ENCODE results near the gene PLEKHG2. TPM values are rescaled to one million over a fixed set of nuclear protein-coding genes. Genes with fewer than 3 reads are reported as not detected.

Gene PLEKHG2
- polyA plus RNA-seq, 2 of the 4 experiments (the other 2 are of a cell fraction) = 21.6 to 41.7 TPM

GRCh38 chr19:39474139-39474620 is 61.7 kb downstream of the PLEKHG2 start:
- DNase-seq (ENCODE audit: low read depth in 1 of 2, low spot score in 1 of 2) (peak; percentile 64 to 89), ATAC-seq (peak; percentile 58 to 87; a peak in 5 of 6 replicates), FAIRE-seq (peak; percentile 49)
- TF ChIP-seq CBX8 (IDR thresholded peaks at IDR 0.05) = no peak
- peak; percentile 97 for TF ChIP-seq CTCF (IDR thresholded peaks at IDR 0.05)
- no peak for TF ChIP-seq GATA3 (IDR thresholded peaks at IDR 0.05; ENCODE audit: borderline replicate concordance)
- TF ChIP-seq SMC3 (IDR thresholded peaks at IDR 0.05) = peak; percentile 90
- TF ChIP-seq NPAS2 (CRISPR knock-in tag; IDR thresholded peaks at IDR 0.05; ENCODE audit: borderline replicate concordance) = no peak
- TF ChIP-seq RAD21 (conservative IDR thresholded peaks at IDR 0.05 in 1 of 2, IDR thresholded peaks at IDR 0.05 in 1 of 2) = peak; percentile 61 to 69; a peak in 4 of 5 replicates
- TF ChIP-seq MAX (IDR thresholded peaks at IDR 0.05) = no peak
- Histone ChIP-seq H3K4me1 (peaks cover 13% of the 10 kb centered on the region), H3K4me2 (no peak overlapping the region), H3K9me3 (no peaks in the 10 kb centered on the region), H3K4me3 (no peak overlapping the region), H3K27ac (no peak overlapping the region)
- POLR2A ChIA-PET = interaction anchor here (1.6 kb wide), 1 partner anchor 38 kb away, joined by 13 read pairs; the partner anchor contains the start of gene RPS16
- WGBS (ENCODE audit: missing lambda C conversion rate) = 50% methylated on average over 9 of the region's 9 CpGs
- CTCF ChIA-PET = interaction anchor here (0.6 to 21.9 kb wide), 33 partner anchors 11 to 1321 kb away, joined by 3 to 305 read pairs (median 5); partner anchors contain the start of genes DLL3, EID2, EID2B and PLEKHG2

GRCh38 chr19:39475748-39476147 is 63.3 kb downstream of the PLEKHG2 start:
- peaks cover 5% of the 10 kb centered on the region; the same call in 2 of the 3 replicates for H3K4me1 ChIP-seq
- ChIA-PET POLR2A (interaction anchor here (0.6 to 1.5 kb wide), 3 partner anchors 40 to 582 kb away, joined by 3 to 4 read pairs (median 3); partner anchors contain the start of gene RPS16), CTCF (interaction anchor here (0.6 to 21.9 kb wide), 20 partner anchors 10 to 1229 kb away, joined by 3 to 305 read pairs (median 16); partner anchors contain the start of genes DLL3, EID2, EID2B and PLEKHG2)
- H3K4me3 ChIP-seq = no peak overlapping the region
- FAIRE-seq (no peak), ATAC-seq (no peak), DNase-seq (ENCODE audit: low read depth in 1 of 2, low spot score in 1 of 2) (no peak)
- WGBS (ENCODE audit: missing lambda C conversion rate) = 94% methylated on average over 2 of the region's 2 CpGs
- no peak for TF ChIP-seq POLR2AphosphoS2 (conservative IDR thresholded peaks at IDR 0.05; ENCODE audit: low read length)
- no peak overlapping the region for H3K27ac ChIP-seq
- H3K9me3 ChIP-seq = no peaks in the 10 kb centered on the region
- H3K4me2 ChIP-seq = no peak overlapping the region

Small RNA genes lying within 50 kb of the gene (small RNA-seq; reads per million reads assigned to genes)
- gene MIR4530 = 0 to 0.04 (median 0) reads per million in 6 experiments
- 0 reads per million in 6 experiments for gene RN7SL566P

Other genes with a start within 250 kb of the PLEKHG2 start
- 0.90 and 1.1 TPM in 2 replicates for gene NCCRP1, start 215.7 kb upstream of the PLEKHG2 start, polyA plus RNA-seq (2011; rRNA removed)
- gene NCCRP1, start 215.7 kb upstream of the PLEKHG2 start, polyA plus RNA-seq (2017; fragmentation: RNase III; extraction: RNeasy Plus Mini Kit Qiagen cat#74134 plus additional on column Dnase treatment) = 0.71 to 1.1 TPM (median 0.99 TPM) in 3 replicates
- gene SYCN, start 208.4 kb upstream of the PLEKHG2 start, polyA plus RNA-seq (2011; rRNA removed) = not detected in 2 replicates
- gene SYCN, start 208.4 kb upstream of the PLEKHG2 start, polyA plus RNA-seq (2017; fragmentation: RNase III; extraction: RNeasy Plus Mini Kit Qiagen cat#74134 plus additional on column Dnase treatment) = not detected in 3 replicates
- not detected in 2 replicates for gene IFNL3, start 167.7 kb upstream of the PLEKHG2 start, polyA plus RNA-seq (2011; rRNA removed)
- not detected in 3 replicates for gene IFNL3, start 167.7 kb upstream of the PLEKHG2 start, polyA plus RNA-seq (2017; fragmentation: RNase III; extraction: RNeasy Plus Mini Kit Qiagen cat#74134 plus additional on column Dnase treatment)
- not detected in 2 replicates for gene IFNL4, start 163.8 kb upstream of the PLEKHG2 start, polyA plus RNA-seq (2011; rRNA removed)
- not detected in 3 replicates for gene IFNL4, start 163.8 kb upstream of the PLEKHG2 start, polyA plus RNA-seq (2017; fragmentation: RNase III; extraction: RNeasy Plus Mini Kit Qiagen cat#74134 plus additional on column Dnase treatment)
- gene IFNL2, start 144.3 kb upstream of the PLEKHG2 start, polyA plus RNA-seq (2011; rRNA removed) = not detected in 2 replicates
- not detected in 3 replicates for gene IFNL2, start 144.3 kb upstream of the PLEKHG2 start, polyA plus RNA-seq (2017; fragmentation: RNase III; extraction: RNeasy Plus Mini Kit Qiagen cat#74134 plus additional on column Dnase treatment)
- gene IFNL1, start 116.3 kb upstream of the PLEKHG2 start, polyA plus RNA-seq (2011; rRNA removed) = not detected in 2 replicates
- gene IFNL1, start 116.3 kb upstream of the PLEKHG2 start, polyA plus RNA-seq (2017; fragmentation: RNase III; extraction: RNeasy Plus Mini Kit Qiagen cat#74134 plus additional on column Dnase treatment) = not detected in 3 replicates
- 1.1 and 1.6 TPM in 2 replicates for gene LRFN1, start 91.8 kb upstream of the PLEKHG2 start, polyA plus RNA-seq (2011; rRNA removed)
- gene LRFN1, start 91.8 kb upstream of the PLEKHG2 start, polyA plus RNA-seq (2017; fragmentation: RNase III; extraction: RNeasy Plus Mini Kit Qiagen cat#74134 plus additional on column Dnase treatment) = 7.9 to 9.1 TPM (median 8.7 TPM) in 3 replicates
- gene GMFG, start 76.6 kb upstream of the PLEKHG2 start, polyA plus RNA-seq (2011; rRNA removed) = 0.37 TPM in 1 of 2 replicates, not detected in the other
- 0.47 TPM in 1 of 3 replicates, not detected in the others for gene GMFG, start 76.6 kb upstream of the PLEKHG2 start, polyA plus RNA-seq (2017; fragmentation: RNase III; extraction: RNeasy Plus Mini Kit Qiagen cat#74134 plus additional on column Dnase treatment)
- gene SAMD4B, start 70.2 kb upstream of the PLEKHG2 start, polyA plus RNA-seq (2011; rRNA removed) = 82.1 and 101 TPM in 2 replicates
- 113 to 118 TPM (median 116 TPM) in 3 replicates for gene SAMD4B, start 70.2 kb upstream of the PLEKHG2 start, polyA plus RNA-seq (2017; fragmentation: RNase III; extraction: RNeasy Plus Mini Kit Qiagen cat#74134 plus additional on column Dnase treatment)
- gene PAF1, start 21.6 kb upstream of the PLEKHG2 start, polyA plus RNA-seq (2011; rRNA removed) = 73.0 and 103 TPM in 2 replicates
- 89.4 to 110 TPM (median 108 TPM) in 3 replicates for gene PAF1, start 21.6 kb upstream of the PLEKHG2 start, polyA plus RNA-seq (2017; fragmentation: RNase III; extraction: RNeasy Plus Mini Kit Qiagen cat#74134 plus additional on column Dnase treatment)
- gene MED29, start 21.3 kb upstream of the PLEKHG2 start, polyA plus RNA-seq (2011; rRNA removed) = 55.7 and 57.5 TPM in 2 replicates
- gene MED29, start 21.3 kb upstream of the PLEKHG2 start, polyA plus RNA-seq (2017; fragmentation: RNase III; extraction: RNeasy Plus Mini Kit Qiagen cat#74134 plus additional on column Dnase treatment) = 47.7 to 50.7 TPM (median 48.7 TPM) in 3 replicates
- gene ZFP36, start 5.8 kb upstream of the PLEKHG2 start, polyA plus RNA-seq (2011; rRNA removed) = 29.1 and 35.6 TPM in 2 replicates
- 16.5 to 22.1 TPM (median 18.3 TPM) in 3 replicates for gene ZFP36, start 5.8 kb upstream of the PLEKHG2 start, polyA plus RNA-seq (2017; fragmentation: RNase III; extraction: RNeasy Plus Mini Kit Qiagen cat#74134 plus additional on column Dnase treatment)
- 4,855 and 5,722 TPM in 2 replicates for gene RPS16, start 23.3 kb downstream of the PLEKHG2 start, polyA plus RNA-seq (2011; rRNA removed)
- gene RPS16, start 23.3 kb downstream of the PLEKHG2 start, polyA plus RNA-seq (2017; fragmentation: RNase III; extraction: RNeasy Plus Mini Kit Qiagen cat#74134 plus additional on column Dnase treatment) = 4,280 to 4,348 TPM (median 4,297 TPM) in 3 replicates
- 133 and 186 TPM in 2 replicates for gene SUPT5H, start 32.9 kb downstream of the PLEKHG2 start, polyA plus RNA-seq (2011; rRNA removed)
- 200 to 223 TPM (median 222 TPM) in 3 replicates for gene SUPT5H, start 32.9 kb downstream of the PLEKHG2 start, polyA plus RNA-seq (2017; fragmentation: RNase III; extraction: RNeasy Plus Mini Kit Qiagen cat#74134 plus additional on column Dnase treatment)
- 234 and 246 TPM in 2 replicates for gene TIMM50, start 68.2 kb downstream of the PLEKHG2 start, polyA plus RNA-seq (2011; rRNA removed)
- gene TIMM50, start 68.2 kb downstream of the PLEKHG2 start, polyA plus RNA-seq (2017; fragmentation: RNase III; extraction: RNeasy Plus Mini Kit Qiagen cat#74134 plus additional on column Dnase treatment) = 196 to 206 TPM (median 204 TPM) in 3 replicates
- 6.8 and 8.3 TPM in 2 replicates for gene DLL3, start 86.3 kb downstream of the PLEKHG2 start, polyA plus RNA-seq (2011; rRNA removed)
- 6.7 TPM in 3 replicates for gene DLL3, start 86.3 kb downstream of the PLEKHG2 start, polyA plus RNA-seq (2017; fragmentation: RNase III; extraction: RNeasy Plus Mini Kit Qiagen cat#74134 plus additional on column Dnase treatment)
- gene SELENOV, start 102.5 kb downstream of the PLEKHG2 start, polyA plus RNA-seq (2011; rRNA removed) = not detected in 2 replicates
- not detected in 3 replicates for gene SELENOV, start 102.5 kb downstream of the PLEKHG2 start, polyA plus RNA-seq (2017; fragmentation: RNase III; extraction: RNeasy Plus Mini Kit Qiagen cat#74134 plus additional on column Dnase treatment)
- gene EID2B, start 120.2 kb downstream of the PLEKHG2 start, polyA plus RNA-seq (2011; rRNA removed) = 9.4 and 10.9 TPM in 2 replicates
- 9.2 to 10.1 TPM (median 9.3 TPM) in 3 replicates for gene EID2B, start 120.2 kb downstream of the PLEKHG2 start, polyA plus RNA-seq (2017; fragmentation: RNase III; extraction: RNeasy Plus Mini Kit Qiagen cat#74134 plus additional on column Dnase treatment)
- 23.2 and 26.1 TPM in 2 replicates for gene EID2, start 127.5 kb downstream of the PLEKHG2 start, polyA plus RNA-seq (2011; rRNA removed)
- 49.2 to 53.0 TPM (median 52.9 TPM) in 3 replicates for gene EID2, start 127.5 kb downstream of the PLEKHG2 start, polyA plus RNA-seq (2017; fragmentation: RNase III; extraction: RNeasy Plus Mini Kit Qiagen cat#74134 plus additional on column Dnase treatment)
- not detected in 2 replicates for gene LGALS13, start 189.9 kb downstream of the PLEKHG2 start, polyA plus RNA-seq (2011; rRNA removed)
- not detected in 3 replicates for gene LGALS13, start 189.9 kb downstream of the PLEKHG2 start, polyA plus RNA-seq (2017; fragmentation: RNase III; extraction: RNeasy Plus Mini Kit Qiagen cat#74134 plus additional on column Dnase treatment)
- gene LGALS16, start 243.2 kb downstream of the PLEKHG2 start, polyA plus RNA-seq (2011; rRNA removed) = not detected in 2 replicates
- gene LGALS16, start 243.2 kb downstream of the PLEKHG2 start, polyA plus RNA-seq (2017; fragmentation: RNase III; extraction: RNeasy Plus Mini Kit Qiagen cat#74134 plus additional on column Dnase treatment) = not detected in 3 replicates

Data from A549 (cell line).